Measurements from ENCODE around the gene CEP97. TPM values are rescaled to one million over a fixed set of nuclear protein-coding genes. Genes with fewer than 3 reads are reported as not detected.

CEP97 gene
- total RNA-seq, 1 donor from 2014 or later = 13.4 TPM

DNA sequence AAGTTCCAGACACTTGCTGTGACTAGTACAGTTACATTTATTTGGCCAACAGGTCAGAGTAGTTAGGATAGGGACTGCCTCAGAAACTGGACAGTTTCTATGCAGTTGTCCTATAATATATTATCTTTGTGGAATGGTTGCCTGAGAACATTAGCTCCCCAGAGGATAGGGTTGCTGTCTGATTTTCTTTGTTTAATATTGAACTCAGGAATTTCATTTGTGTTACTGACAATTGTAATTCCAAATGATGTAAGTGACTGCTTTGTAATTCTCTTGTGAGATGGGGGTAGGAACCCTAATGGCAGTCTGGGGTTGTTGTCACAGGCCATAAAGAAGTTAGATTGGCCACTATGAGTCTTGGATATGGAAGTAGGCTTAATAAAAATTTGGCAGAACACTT lies 56.8 kb downstream of the CEP97 start:
- TF ChIP-seq, protein P1, sequence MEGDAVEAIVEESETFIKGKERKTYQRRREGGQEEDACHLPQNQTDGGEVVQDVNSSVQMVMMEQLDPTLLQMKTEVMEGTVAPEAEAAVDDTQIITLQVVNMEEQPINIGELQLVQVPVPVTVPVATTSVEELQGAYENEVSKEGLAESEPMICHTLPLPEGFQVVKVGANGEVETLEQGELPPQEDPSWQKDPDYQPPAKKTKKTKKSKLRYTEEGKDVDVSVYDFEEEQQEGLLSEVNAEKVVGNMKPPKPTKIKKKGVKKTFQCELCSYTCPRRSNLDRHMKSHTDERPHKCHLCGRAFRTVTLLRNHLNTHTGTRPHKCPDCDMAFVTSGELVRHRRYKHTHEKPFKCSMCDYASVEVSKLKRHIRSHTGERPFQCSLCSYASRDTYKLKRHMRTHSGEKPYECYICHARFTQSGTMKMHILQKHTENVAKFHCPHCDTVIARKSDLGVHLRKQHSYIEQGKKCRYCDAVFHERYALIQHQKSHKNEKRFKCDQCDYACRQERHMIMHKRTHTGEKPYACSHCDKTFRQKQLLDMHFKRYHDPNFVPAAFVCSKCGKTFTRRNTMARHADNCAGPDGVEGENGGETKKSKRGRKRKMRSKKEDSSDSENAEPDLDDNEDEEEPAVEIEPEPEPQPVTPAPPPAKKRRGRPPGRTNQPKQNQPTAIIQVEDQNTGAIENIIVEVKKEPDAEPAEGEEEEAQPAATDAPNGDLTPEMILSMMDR (IDR thresholded peaks at IDR 0.05; ENCODE audit: insufficient read depth, low read length, severe bottlenecking) = no peak
- Histone ChIP-seq H3K27me3 (ENCODE audit: control insufficient read depth, insufficient read depth, low read length) (no peaks in the 10 kb centered on the region), H3K36me3 (ENCODE audit: control insufficient read depth, insufficient read depth, low read length) (peaks cover 4% of the 10 kb centered on the region), H3K4me3 (ENCODE audit: low read depth, low read length) (no peak overlapping the region)
- no peak for DNase-seq (ENCODE audit: low read depth)
- no peak for FAIRE-seq

DNA sequence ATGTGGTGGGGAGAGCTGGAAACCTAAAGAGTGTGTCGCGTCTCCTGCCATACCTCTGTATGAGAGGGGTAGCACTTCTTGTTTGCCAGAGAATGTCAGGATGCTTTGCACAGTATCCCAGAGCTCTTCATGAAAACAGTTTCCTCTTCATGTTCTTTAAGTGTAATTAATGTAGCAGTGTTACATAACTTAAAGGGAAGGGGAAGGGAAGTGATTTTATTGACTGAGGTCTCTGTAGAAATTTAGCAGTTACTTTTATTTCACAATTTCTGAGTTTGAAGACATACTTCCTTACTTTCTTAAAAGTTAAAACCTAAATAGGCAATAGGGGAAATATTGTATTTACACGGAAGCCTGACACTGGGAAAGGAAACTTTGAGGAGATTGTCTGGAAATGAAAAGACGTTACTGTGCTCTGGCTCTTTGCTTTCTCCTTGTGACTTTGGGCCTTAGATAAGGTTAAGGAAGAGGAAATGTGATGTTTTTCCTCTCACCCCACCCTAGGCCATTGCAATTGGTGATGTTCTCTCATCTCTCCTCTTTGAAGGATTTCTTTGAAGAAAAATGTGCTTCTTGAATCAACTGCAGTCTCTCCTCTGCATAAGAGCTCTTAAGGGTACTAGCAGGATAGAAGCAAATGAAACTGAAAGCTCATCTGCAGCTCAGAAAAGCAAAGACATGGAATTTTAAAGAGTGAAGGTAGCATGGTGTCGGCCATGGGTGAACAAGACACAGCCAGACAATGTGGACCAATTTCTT lies 60.6 kb downstream of the CEP97 start:
- H3K4me3 ChIP-seq (ENCODE audit: low read depth, low read length) = no peak overlapping the region
- H3K36me3 ChIP-seq (ENCODE audit: control insufficient read depth, insufficient read depth, low read length) = peaks cover 5% of the 10 kb centered on the region
- DNase-seq (ENCODE audit: low read depth) (no peak), FAIRE-seq (no peak)
- H3K27me3 ChIP-seq (ENCODE audit: control insufficient read depth, insufficient read depth, low read length) = no peaks in the 10 kb centered on the region
- TF ChIP-seq, protein P1 (IDR thresholded peaks at IDR 0.05; ENCODE audit: insufficient read depth, low read length, severe bottlenecking) = no peak

DNA sequence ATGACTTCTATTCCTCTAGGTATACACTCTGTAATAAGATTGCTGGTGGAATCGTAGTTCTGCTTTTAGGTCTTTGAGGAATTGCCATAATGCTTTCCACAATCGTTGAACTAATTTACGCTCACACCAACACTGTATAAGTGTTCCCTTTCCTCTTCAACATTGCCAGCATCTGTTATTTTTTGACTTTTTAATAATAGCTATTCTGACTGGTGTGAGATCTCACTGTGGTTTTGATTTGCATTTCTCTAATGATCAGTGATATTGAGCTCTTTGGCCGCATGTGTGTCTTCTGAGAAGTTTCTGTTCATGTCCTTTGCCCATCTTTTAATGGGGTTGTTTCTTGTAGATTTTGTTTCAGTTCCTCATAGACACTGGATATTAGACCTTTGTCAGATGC lies 67.4 kb downstream of the CEP97 start:
- FAIRE-seq (no peak), DNase-seq (ENCODE audit: low read depth) (no peak)
- Histone ChIP-seq H3K4me3 (ENCODE audit: low read depth, low read length) (no peak overlapping the region), H3K36me3 (ENCODE audit: control insufficient read depth, insufficient read depth, low read length) (peaks cover 3% of the 10 kb centered on the region), H3K27me3 (ENCODE audit: control insufficient read depth, insufficient read depth, low read length) (no peaks in the 10 kb centered on the region)
- TF ChIP-seq, protein P1 (IDR thresholded peaks at IDR 0.05; ENCODE audit: insufficient read depth, low read length, severe bottlenecking) = no peak

DNA sequence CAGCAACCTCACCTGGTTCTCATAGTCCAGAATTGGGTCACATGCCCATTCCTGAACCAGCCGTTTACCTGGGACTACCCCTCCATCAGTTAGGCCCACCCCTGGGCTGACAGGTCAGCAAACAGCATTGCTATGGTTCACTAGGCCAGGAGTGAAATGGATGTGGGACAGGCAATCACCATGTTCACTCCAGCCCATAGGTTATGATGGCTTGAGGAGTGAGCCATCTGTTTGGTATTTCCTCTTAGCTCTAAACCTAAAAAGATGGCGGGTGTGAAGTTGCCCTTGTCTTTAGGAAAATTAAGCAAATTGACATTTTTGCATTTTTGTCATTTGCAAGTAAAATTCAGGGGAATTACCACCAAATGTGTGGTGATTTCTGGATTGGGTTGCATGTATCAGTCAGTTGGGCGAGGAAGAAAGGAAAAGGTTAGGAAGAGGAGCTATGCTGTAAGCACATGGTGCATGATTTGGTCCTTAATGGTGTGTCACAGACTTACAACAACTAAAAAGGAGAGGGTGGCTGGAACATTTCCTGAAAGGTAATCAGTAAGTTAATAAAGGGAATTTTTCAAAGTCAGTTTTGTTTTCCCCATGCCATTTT lies 71.8 kb downstream of the CEP97 start:
- DNase-seq (ENCODE audit: low read depth) (no peak), FAIRE-seq (no peak)
- Histone ChIP-seq H3K36me3 (ENCODE audit: control insufficient read depth, insufficient read depth, low read length) (peaks cover 1% of the 10 kb centered on the region), H3K27me3 (ENCODE audit: control insufficient read depth, insufficient read depth, low read length) (no peaks in the 10 kb centered on the region), H3K4me3 (ENCODE audit: low read depth, low read length) (no peak overlapping the region)
- TF ChIP-seq, protein P1 (IDR thresholded peaks at IDR 0.05; ENCODE audit: insufficient read depth, low read length, severe bottlenecking) = no peak

DNA sequence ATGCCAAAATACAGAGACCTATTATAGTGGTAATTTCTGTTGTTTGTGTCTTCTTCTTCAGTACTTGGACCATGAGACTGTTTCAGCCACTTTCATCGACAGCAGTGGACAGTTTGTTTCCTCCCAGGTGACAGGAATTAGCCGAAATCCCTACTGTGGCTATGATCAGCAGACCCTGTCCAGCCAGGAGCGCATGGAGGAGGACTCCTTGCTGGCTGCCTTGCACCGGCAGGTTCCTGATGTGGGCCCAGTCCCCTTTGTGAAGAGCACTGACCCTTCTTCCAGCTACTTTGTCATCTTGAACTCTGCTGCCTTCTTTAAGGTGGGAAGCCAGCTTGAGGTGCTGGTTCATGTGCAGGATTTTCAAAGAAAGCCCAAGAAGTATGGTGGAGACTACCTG lies 76.8 kb downstream of the CEP97 start:
- TF ChIP-seq, protein P1 (IDR thresholded peaks at IDR 0.05; ENCODE audit: insufficient read depth, low read length, severe bottlenecking) = no peak
- FAIRE-seq = peak; percentile 66
- no peaks in the 10 kb centered on the region for H3K36me3 ChIP-seq (ENCODE audit: control insufficient read depth, insufficient read depth, low read length)

More for the DNA sequence above, 76.8 kb downstream of the CEP97 start:
- no peak for DNase-seq (ENCODE audit: low read depth)
- Histone ChIP-seq H3K27me3 (ENCODE audit: control insufficient read depth, insufficient read depth, low read length) (no peaks in the 10 kb centered on the region), H3K4me3 (ENCODE audit: low read depth, low read length) (no peak overlapping the region)
